Brain microvascular endothelial cell (primary cell): ENCODE measurements around the gene TMEM81.

Experiments
- DNase-seq: peaks from one replicate; pipeline ENCODE4 v3.0.0-alpha.2; 2020
- H3K27ac ChIP-seq: fragments of 250-450 bp; sonication (Bioruptor Pico); 2 replicates; pipeline ENCODE4 v1.5.1; 2020; ENCODE audit warnings: mild to moderate bottlenecking, moderate library complexity
- H3K27me3 ChIP-seq: fragments of 250-450 bp; sonication (Bioruptor Pico); replicated peaks from 2 replicates; pipeline ENCODE4 v1.5.1; 2020; ENCODE audit warnings: mild to moderate bottlenecking
- H3K36me3 ChIP-seq: fragments of 250-450 bp; sonication (Bioruptor Pico); replicated peaks from 2 replicates; pipeline ENCODE4 v1.5.1; 2020; ENCODE audit warnings: mild to moderate bottlenecking
- H3K4me3 ChIP-seq: 2 replicates; pipeline ENCODE4 v1.5.1; 2011; ENCODE audit warnings: low read depth, mild to moderate bottlenecking, control low read depth, low read length, moderate library complexity
- in situ Hi-C: cut with HindIII; loops from 2 replicates; pipeline ENCODE4 v1.10.0; 2017; ENCODE audit warnings: low sequenced_read_pairs, low pct_ligation_motif_present
- TF ChIP-seq, protein P1 (sequence below): IDR thresholded peaks from 2 replicates; pipeline ENCODE4 v1.5.1; 2011; ENCODE audit warnings: low read depth, mild to moderate bottlenecking, moderate library complexity, low read length, control low read depth, inconsistent platforms; ENCODE audit errors: missing control alignments

Gene TMEM81

GRCh38 chr1:205062895-205063294, 21.4 kb downstream of the TMEM81 start:
- in situ Hi-C loops, result no loop called here
- DNase-seq, result no peak
- no peaks in the 10 kb centered on the region for H3K36me3 ChIP-seq
- H3K27ac ChIP-seq, result no peak overlapping the region
- TF ChIP-seq, protein P1, sequence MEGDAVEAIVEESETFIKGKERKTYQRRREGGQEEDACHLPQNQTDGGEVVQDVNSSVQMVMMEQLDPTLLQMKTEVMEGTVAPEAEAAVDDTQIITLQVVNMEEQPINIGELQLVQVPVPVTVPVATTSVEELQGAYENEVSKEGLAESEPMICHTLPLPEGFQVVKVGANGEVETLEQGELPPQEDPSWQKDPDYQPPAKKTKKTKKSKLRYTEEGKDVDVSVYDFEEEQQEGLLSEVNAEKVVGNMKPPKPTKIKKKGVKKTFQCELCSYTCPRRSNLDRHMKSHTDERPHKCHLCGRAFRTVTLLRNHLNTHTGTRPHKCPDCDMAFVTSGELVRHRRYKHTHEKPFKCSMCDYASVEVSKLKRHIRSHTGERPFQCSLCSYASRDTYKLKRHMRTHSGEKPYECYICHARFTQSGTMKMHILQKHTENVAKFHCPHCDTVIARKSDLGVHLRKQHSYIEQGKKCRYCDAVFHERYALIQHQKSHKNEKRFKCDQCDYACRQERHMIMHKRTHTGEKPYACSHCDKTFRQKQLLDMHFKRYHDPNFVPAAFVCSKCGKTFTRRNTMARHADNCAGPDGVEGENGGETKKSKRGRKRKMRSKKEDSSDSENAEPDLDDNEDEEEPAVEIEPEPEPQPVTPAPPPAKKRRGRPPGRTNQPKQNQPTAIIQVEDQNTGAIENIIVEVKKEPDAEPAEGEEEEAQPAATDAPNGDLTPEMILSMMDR, result no peak
- no peaks in the 10 kb centered on the region for H3K27me3 ChIP-seq
- H3K4me3 ChIP-seq, result no peak overlapping the region

GRCh38 chr1:205062319-205062718, 21.9 kb downstream of the TMEM81 start:
- DNase-seq, result no peak
- H3K4me3 ChIP-seq, result no peak overlapping the region
- in situ Hi-C loops, result no loop called here
- no peak overlapping the region for H3K27ac ChIP-seq
- H3K27me3 ChIP-seq, result no peaks in the 10 kb centered on the region
- TF ChIP-seq, protein P1, result no peak
- no peaks in the 10 kb centered on the region for H3K36me3 ChIP-seq

DNA sequence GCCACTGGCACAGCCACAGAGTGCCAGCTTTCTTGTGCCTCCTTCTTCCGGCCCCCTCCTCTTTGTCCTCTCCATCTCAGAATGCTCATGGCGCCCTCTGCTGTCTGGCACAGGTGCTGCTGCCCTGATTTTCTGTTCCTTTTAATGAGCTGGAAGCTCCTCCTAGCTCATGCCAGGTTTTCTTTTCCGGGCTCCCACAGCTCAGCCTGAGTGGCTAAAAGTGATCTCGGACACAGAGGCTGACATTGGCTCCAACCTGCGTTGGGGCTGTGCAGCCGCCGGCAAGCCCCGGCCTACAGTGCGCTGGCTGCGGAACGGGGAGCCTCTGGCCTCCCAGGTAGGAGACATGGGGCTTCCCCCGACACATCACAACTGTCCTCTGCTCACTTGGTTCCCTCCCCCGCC, 22.6 kb downstream of the TMEM81 start:
- TF ChIP-seq, protein P1, result peak; percentile 96
- Histone ChIP-seq H3K27me3 (no peaks in the 10 kb centered on the region), H3K27ac (no peak overlapping the region), H3K4me3 (no peak overlapping the region), H3K36me3 (no peaks in the 10 kb centered on the region)
- in situ Hi-C loops, result no loop called here
- DNase-seq, result peak; percentile 71

- no peaks in the 10 kb centered on the region for H3K36me3 ChIP-seq
- no peak overlapping the region for H3K4me3 ChIP-seq
- no peaks in the 10 kb centered on the region for H3K27me3 ChIP-seq
- in situ Hi-C loops, result no loop called here
- H3K27ac ChIP-seq, result no peak overlapping the region
- no peak for DNase-seq
- TF ChIP-seq, protein P1, result no peak
Measured at GRCh38 chr1:205061227-205061626, 23.0 kb downstream of the TMEM81 start.

DNA sequence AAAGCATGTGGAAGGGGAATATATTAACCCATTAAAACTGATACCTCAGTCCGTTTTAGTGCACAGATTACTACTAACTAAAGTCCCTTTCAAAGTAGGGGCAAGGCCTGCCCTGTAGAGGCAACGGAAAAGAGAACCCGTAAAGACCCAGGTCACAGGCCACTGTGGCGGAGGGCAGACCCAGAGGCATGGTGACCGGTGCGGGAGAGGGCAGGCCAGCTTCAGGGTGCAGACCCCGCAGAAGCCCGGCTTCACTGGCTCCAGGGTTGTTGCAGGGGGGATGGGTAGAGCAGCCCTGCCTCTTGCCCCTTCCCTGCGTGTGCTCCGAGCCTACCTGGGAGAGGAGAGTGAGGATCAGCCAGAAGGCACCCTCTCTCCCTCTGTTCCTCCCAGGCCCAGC, 23.5 kb downstream of the TMEM81 start:
- TF ChIP-seq, protein P1, result no peak
- DNase-seq, result no peak
- Histone ChIP-seq H3K27ac (no peak overlapping the region), H3K4me3 (no peak overlapping the region), H3K36me3 (no peaks in the 10 kb centered on the region), H3K27me3 (no peaks in the 10 kb centered on the region)
- in situ Hi-C loops, result no loop called here

DNA sequence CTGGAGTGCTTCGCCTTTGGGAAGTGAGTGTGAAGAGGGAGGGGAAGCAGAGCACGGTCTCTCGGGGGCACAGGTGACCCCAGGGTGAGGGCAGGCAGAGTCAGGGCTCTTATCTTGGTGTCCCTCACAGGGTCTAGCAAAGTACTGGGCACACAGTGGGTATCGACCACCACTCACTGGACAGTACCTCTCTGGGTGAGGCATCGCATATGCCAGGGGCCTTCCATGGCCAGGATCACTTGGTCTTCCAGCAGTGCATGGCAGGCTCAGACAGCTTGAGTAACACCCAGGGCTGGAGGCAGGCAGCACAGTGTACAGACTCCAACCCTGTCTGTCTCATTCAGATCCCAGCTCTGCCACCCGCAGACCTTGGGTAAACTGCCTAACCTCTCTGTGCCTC, 24.6 kb downstream of the TMEM81 start:
- Histone ChIP-seq H3K4me3 (no peak overlapping the region), H3K27me3 (no peaks in the 10 kb centered on the region), H3K27ac (no peak overlapping the region), H3K36me3 (no peaks in the 10 kb centered on the region)
- no peak for DNase-seq
- in situ Hi-C loops, result no loop called here
- TF ChIP-seq, protein P1, result no peak
